GM18858 (cell line): ENCODE results near the gene MED12L.
"Not testable (repeated sequence)": the region's sequence is repeated elsewhere in the genome, so short reads cannot be mapped to it uniquely, and the experiment has no call there.

ENCODE experiments used
- ATAC-seq: cut with Tn5 transposase; IDR thresholded peaks from one replicate; pipeline ENCODE4 v1.9.1; 2021; ENCODE audit not compliant: unreplicated experiment

MED12L gene

DNA sequence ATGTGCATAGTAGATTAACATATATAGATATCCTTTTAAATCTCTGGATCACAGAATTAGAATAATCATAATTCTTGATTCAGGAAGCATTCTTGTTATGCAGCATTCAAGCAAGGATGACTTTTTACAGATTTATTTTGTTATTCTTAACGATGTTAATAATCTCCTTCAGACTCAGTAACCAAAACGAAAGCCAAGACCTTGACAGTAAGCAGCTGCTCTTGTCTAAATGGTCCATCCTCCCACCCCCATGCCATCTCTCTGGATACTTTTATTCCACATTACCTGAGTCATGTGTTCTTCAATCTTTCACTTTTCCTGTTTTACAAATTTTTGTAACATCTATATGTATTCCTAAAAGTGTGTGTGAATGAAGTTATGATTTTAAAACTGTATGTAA lies 150.9 kb downstream of the MED12L start:
- ATAC-seq, result no peak

DNA sequence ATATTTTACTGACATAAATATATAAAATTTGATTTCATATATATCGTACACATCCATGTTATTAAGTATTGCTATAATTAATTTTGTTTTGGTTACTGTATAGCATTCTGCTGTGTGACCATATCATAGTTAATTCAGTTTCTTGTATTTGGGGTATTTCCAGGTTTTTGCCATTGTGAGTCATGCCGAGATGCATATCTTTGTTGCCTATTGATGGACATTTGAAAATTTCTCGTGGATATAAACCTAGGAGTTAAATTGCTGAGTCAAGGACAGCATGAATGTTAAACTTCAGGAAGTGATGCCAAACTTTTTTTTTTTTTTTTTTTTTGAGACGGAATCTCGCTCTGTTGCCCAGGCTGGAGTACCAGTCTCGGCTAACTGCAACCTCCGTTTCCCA lies 151.3 kb downstream of the MED12L start:
- no peak for ATAC-seq

DNA sequence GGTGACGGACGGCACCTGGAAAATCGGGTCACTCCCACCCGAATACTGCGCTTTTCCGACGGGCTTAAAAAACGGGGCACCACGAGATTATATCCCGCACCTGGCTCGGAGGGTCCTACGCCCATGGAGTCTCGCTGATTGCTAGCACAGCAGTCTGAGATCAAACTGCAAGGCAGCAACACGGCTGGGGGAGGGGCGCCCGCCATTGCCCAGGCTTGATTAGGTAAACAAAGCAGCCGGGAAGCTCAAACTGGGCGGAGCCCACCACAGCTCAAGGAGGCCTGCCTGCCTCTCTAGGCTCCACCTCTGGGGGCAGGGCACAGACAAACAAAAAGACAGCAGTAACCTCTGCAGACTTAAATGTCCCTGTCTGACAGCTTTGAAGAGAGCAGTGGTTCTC lies 156.5 kb downstream of the MED12L start:
- ATAC-seq, result not testable (repeated sequence)

DNA sequence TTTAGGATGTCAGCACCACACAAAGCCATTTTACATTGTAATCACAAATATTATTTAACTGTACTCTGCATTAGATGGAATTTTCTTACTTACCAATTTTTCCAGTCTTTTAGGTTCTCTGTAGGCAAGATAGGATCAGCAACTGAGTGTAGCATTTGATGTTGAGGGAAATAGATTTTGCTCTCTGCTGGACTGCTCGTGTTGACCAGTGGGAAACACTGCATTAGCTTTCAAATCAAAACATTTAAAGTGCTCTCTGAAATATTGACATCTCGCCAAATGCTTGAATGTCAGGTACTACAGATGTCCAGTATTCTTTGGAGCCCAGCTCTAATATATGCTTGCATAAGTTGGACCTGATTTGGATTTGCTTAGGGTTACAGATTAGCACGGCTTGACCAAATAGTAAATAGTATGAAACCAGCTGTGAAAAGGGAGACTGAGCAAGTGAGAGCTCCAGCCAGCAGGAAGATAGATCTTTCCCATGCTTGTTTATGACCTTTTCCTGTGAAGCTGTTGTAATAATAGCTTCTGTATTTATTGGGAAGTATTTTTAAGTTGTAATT lies 163.4 kb downstream of the MED12L start:
- no peak for ATAC-seq

DNA sequence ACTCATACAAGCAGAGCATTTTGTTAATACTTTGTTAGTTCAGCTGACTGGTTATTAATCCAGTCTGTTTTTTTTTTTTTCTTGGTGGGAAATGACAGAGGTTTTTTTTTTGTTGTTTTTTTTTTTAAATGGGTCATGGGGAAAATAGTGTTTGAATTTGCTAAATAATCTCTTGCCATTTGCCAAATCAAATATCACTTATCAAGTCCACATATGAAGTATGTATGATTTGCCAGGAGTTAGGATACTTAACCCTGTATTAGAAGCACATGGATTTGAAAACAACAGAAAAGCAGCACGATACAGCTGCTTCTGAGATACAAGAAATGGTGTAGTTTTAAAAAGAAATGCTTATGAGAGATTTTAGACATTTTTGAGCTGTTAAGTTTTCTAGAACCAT lies 171.3 kb downstream of the MED12L start:
- no peak for ATAC-seq

DNA sequence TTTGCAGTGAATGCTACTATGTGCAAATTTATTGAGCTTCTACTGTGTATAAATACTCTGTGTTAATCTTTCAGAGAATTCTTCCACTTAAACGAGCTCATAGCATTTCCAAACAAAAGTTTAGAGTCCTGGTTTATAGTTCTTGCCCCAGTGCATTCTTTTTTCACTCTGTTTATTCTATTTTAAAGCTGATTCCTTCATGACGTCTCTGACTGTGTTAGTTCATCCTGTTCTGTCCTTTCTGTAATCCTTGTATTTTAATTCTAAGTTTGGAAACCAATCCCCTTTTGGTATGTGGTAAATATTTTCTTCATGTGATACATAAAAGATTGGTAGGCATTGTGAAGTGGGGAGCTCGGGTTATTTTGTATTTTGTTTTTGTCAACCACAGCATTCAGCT lies 174.2 kb downstream of the MED12L start:
- no peak for ATAC-seq

DNA sequence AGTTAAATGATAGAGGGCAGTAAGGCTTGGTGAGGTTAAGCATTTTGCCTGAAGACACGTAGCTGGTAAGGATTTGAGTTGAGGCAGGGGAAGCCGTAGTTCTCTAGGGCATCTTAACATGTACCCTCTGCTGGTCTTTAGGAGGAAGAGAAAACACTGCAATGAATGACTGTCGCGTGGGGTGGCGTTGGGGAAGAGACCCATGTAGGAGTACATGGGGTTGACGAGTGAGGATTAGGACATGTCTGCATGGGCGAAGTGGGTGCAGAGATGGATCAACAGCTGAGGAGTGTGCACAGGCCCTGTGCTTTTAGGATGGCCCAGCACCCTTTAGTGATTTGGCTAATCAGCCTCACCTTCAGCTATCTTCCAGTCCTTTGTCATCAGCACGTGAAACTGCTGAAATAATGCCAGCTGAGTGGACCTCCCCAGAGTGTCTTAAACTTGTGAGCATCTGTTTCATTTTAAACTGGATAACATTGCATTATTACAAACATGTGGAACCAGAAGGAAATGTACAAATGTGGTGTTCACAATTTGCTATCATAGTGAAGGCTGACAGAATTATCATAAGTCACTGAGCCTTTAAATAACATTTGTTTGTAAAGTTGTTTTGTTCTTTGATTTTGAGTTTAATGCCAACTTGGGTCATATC lies 177.5 kb downstream of the MED12L start:
- ATAC-seq, result no peak

DNA sequence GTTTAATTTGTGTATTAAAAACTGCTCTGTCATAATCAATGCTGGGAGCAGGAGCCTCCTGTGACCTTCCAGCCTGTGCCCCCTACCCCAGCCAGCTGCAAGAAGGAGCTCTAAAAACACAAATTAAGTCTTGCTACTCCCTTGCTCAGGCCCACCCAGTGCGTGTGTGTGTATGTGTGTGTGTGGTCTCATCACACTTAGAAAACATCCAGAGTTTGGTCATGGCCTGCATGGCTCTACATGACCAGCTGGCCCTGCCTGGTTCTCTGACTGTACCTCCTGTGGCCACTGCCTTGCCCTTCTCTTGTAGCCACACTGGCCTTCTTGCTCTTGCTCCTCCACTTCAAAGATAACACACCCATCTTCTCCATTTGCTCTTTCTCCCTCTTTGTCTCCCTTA lies 179.1 kb downstream of the MED12L start:
- no peak for ATAC-seq

DNA sequence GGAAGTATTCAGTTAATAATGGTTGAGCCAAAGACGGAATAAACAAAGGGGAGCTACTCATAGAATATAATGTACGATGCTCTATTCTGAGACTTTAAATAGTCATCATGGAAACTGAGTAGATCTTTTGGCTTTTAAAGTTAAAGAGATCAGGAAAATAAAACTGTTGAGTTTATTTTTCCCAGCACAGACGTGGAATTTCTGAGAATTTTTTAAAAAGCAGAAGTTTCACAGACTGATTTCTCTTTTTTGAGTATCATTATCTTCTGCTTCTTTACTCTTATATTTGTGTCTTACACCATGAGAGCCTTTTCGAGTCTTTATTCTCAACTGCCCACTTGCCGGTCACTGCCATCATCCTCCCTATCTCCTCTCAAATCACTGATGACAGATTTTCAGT lies 179.7 kb downstream of the MED12L start:
- no peak for ATAC-seq

DNA sequence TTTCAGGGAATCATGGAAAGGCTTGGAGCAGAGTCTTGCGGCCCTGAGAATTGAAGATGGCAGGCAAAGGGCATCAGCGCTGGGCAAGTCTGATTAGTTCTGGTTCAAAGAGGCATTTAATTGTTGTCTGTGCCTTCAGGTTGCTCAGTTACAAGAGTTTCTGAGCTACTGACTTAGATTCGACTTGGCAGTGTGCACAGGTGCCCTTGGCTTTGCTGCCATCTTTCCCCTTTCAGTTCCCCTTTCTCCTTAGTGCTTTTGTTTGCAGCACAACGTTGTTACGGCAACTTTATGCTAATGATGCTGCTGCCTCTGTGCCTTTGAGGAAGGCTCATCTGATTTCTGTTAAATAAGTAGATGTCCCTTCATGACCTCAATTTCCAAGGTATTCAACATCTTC lies 180.4 kb downstream of the MED12L start:
- peak; percentile 96 for ATAC-seq

DNA sequence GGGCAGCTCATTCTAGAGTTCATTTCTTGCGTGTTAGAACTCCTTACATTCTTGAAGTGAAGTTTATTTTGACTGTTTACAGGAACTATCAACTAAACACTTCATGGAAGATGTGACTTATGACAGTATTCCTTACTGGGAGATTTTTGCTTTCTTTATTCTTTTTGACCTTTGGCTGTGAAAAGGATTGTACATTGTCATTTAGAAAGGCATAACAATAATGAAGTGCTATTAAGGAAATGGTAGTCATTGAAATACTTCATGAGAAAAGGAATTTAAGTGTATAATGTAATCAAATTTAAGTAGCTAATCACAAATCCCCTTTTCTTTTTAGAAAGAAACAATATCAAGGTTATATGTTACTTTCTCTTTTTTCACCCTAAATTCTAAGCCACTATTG lies 181.6 kb downstream of the MED12L start:
- ATAC-seq, result no peak

DNA sequence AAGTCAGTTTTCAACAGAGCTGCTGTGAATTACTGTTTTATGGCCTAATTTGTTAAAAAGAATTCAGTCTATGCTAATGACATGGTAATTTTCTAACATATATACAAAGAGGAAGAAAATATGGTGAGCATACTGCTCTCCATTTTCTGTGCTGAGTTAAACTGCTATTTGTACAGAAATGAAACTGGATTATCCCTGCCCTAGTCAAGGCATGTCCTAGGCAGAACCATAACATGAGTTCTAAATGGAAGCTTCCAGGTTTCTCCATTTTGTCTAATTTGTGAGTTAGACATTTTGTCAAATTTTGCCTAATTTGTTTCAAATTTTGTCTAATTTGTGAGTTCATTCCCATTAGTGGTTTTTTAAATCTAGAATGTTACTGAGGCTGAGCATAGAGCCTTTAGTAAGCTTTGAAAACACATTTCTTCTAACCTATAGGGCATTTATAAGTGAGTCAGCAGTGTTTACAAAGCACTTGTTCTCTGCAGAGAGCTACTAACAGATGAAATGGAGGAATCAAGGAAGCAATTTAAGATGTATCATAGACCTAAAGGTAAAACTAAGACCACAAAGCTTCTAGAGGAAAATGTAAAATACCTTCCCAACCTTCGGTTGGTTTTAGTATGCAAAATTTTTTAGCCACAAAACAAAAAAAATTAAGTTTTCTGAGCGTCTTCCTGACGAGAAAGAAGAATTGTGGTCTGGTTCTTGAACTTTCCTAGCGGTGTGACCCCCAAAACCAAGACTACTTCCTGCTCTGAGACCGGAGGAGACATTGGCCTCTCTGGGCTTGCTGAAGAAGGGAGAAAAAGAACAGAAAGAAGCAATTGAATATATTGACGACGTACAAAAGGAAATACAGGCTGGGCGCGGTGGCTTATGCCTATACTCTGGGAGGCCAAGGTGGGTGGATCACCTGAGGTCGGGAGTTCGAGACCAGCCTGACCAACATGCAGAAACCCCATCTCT lies 183.1 kb downstream of the MED12L start:
- peak; percentile 30 for ATAC-seq

DNA sequence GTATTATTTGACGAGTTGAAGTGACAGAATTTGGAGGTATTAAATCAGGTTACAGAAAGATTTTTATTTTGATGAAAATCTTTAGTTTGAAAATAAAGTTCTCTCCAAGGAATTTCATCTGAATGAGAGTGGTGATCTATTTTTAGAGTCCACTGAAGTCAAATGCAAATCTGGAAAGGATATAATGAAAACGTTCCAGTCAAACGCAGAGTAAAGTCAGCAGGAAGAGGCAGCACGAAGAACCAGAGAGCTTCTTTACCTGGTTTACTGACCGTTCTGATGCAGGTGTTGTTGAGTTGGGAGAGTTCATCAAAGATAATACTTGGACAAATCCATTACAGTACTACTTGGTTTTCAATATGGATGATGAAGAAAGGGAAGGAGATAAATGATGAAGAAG lies 184.2 kb downstream of the MED12L start:
- ATAC-seq, result no peak

DNA sequence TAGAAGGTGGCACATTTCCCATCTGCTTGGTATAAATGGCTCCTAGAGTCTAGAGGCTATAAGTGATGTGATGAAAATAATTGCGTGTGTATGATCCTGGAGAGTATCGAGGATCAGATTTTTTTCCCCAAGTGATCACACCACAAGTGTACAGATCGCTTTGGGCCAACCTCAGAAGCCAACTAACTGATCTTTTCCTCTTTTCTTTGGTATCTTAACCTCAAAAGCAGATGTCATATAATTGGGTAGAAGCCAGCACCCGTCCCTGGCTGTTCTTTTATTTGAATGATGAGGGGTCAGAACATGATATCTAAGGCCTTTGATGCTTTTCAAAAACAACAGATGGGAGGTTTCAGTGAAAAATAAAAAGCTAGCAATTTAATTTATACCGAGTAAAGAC lies 189.6 kb downstream of the MED12L start:
- no peak for ATAC-seq

DNA sequence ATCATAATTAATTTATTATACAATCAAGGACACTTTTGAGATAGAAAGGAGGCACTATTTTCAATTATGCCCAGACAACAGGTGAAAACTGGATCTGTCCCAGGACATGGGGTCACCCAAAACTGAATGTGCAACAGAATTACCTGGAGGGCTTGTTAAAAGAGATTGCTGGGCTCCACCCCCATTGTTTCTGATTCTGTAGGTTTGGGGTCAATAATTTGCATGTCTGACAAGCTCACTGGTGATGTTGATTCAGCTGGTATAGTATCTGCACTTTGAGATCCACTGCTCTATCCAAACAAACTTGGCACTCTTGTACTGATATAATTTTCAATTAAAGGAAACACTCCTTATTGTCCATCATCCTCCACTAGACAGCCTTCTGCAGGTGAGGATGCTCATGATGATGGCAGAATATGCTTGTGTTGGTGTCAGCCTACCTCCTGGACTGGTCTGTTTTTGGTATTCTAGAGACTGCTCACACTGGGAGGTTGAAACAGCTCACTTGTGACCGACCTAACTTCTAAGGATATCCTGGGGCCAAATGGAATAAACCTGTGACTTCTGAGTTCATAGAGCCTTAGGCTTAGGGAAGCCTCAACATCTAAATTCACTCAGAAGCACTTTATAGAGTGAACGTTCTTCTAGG lies 190.7 kb downstream of the MED12L start:
- no peak for ATAC-seq

DNA sequence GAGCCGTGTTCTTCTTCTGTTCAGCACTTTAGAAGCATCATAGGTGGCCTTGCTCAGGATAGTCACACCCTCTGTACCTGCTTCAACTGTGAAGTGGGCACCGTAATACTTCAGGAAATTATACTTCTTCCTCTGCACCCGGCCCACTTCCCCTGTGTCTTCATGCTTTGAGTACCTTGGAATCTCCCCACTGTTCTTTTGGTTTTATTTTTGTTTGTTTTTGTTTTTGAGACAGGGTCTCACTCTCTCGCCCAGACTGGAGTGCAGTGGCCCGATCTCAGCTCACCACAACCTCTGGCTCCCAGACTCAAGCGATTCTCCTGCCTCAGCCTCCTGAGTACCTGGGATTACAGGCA lies 191.2 kb downstream of the MED12L start:
- peak; percentile 44 for ATAC-seq

DNA sequence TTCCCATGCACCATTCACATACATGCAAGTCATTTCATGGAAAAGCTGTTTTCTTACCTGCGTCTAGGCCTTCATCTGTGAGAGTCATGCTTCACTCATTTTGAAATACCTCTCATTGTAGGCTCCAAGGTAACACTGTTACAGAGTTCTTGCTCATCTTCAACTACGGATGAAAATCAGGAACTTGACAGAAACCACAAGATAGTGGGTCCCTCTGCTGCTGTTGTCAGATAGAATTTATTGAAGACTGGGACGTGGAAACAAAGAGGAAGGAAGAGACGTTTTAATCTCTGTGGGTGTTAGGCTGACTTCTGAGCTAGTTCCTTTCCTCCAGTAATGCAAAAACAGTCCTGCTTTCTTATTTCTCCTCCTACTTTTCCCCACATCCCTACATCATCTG lies 192.8 kb downstream of the MED12L start, which contains the start of gene P2RY14:
TSS of gene P2RY14 (minus strand) at position 313 of the 400 bp plus-strand sequence. CDS start 64,226 bp downstream, outside the sequence.
- no peak for ATAC-seq

DNA sequence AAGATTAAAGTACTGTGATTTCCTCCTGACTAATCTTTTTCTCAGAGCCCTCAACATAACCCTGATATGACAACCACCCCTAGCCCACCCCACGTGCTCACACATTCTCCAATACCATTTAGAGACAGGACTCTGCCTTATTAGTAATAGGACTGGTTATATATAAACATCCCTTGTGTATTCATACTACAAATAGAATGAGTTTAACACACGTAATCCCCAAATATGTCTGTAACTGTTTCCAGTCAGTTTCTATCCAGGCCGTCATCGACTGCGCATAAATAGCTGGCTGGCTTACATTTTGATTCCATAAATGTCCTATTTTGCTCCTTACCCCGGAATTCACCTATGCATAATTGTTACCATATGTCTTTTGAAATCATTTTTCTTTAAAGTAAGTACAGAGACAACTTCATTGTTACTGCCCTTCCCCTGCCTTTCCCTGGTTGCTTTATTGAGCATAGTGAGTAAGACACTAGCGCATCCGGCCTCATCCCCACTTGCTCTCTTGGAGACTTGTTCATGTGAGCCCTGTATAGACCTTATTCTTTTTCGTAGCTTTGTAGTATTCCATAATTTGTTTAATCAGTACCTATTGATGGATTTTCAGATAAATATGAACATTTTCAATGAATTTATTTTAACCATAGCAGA lies 196.3 kb downstream of the MED12L start:
- no peak for ATAC-seq

DNA sequence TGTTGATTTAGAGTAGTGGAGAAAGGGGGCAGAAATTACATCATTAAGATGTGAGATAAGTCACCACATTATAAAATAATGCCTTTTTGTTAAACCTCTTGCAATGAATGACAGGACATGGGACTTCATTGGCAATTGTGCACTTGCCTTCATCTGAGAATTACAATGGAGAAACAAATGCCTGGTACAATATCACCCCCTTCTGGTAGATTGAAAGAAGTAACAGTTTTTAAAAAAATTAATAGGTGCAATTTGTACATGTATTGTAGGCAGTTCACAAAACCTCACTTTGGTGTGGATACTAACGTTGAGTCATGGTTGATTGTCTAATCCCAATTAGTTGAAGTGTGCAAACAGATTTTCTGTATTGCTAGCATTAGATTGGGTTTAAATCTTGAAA lies 197.5 kb downstream of the MED12L start:
- ATAC-seq, result peak; percentile 40

DNA sequence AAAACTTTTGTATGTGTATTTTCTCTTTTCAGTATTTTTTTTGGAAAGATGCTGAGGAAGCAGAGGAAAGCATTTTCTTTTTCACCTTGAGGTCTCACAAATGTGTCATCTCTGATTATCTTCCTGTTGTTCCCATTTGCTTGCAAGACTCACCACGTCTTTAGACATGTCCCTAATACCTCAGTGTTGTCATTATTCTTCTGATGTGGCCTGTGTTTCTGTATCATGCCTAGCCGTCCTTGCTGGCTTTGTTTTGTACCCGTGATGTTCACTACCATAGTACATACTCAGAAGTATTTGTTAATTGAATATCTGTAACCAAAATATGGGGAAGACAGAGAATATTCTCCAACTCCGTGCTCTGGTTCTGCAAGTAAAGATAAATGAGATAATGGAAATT lies 197.9 kb downstream of the MED12L start:
- no peak for ATAC-seq

DNA sequence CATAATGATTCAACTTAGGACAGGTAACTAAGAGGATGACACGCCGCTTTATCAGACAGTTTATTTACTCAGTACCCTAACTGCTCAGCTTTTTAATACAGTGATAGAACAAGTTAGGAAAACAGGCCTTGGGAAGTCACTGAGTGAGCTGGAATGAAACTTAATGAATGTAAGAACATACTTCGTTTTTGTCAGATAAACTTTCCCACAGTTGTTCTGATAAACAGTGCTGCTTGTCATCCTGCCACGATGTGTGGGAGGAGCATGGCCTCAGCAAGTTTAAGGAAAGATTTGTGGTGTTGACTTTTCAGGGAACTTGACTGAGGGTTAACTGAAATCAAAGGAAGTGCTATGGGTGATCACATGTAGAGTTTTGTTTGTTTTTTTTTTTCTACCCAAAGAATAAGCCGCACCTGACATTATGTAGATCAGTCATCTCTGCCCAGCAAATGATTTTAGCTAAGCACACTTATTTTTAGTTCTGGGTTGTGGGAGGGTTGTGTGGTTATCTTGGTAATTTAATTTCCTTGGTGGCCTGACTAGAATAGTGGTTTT lies 198.5 kb downstream of the MED12L start:
- no peak for ATAC-seq
